Endothelial cell of umbilical vein (primary cell): ENCODE data around the gene SLC13A5. TPM values are rescaled to one million over a fixed set of nuclear protein-coding genes. Genes with fewer than 3 reads are reported as not detected.

Experiments
- BruUV-seq: library from RNA; stranded (reverse); fragments of 400-500 nt; replicated peaks from 2 replicates; lab custom pipeline; 2021; lab: Mats Ljungman, UMichigan
- CTCF ChIA-PET: fragments of 300-600, 350-600 bp; sonication (Branson Sonifier 250); formaldehyde crosslinking; loops from one replicate; lab custom pipeline; 2021; ENCODE audit warnings: antibody characterized with exemption, inconsistent platforms; lab: Charles Lee
- POLR2A ChIA-PET: fragments of 300-600, 350-600 bp; sonication (Branson Sonifier 250); formaldehyde crosslinking; loops from one replicate; lab custom pipeline; 2021; ENCODE audit warnings: antibody characterized with exemption, inconsistent platforms; lab: Charles Lee
- DNase-seq: peaks from one replicate; pipeline ENCODE4 v3.0.0-alpha.2; 2011; ENCODE audit warnings: low read depth, low spot score
- FAIRE-seq: peaks from 2 replicates; lab custom pipeline; 2011; peaks lifted over from hg19 to GRCh38; lab: Jason Lieb, UNC
- H2AFZ ChIP-seq: 2 replicates; pipeline ENCODE4 v1.6.0; 2012; ENCODE audit warnings: low read depth, low read length, control low read depth, inconsistent platforms
- H3K27ac ChIP-seq: 2 replicates; pipeline ENCODE4 v1.5.1; 2011; ENCODE audit warnings: low read depth, mild to moderate bottlenecking, control low read depth, low read length, moderate library complexity; ENCODE audit not compliant: insufficient read depth
- H3K27me3 ChIP-seq, 2 experiments: 2 replicates each; pipeline versions ENCODE4 v1.6.0 to v1.6.1; 2011; ENCODE audit warnings: low read length in 2 of 2, mixed read lengths in 1 of 2; ENCODE audit not compliant: control insufficient read depth in 2 of 2, insufficient read depth in 2 of 2
- H3K36me3 ChIP-seq, 2 experiments: 2 replicates in 1 of 2; 3 replicates in 1 of 2; pipeline ENCODE4 v1.5.1; 2011; ENCODE audit warnings: low read length in 2 of 2, mild to moderate bottlenecking in 1 of 2, moderate library complexity in 1 of 2; ENCODE audit not compliant: control insufficient read depth in 2 of 2, insufficient read depth in 2 of 2; ENCODE audit errors: extremely low read depth in 1 of 2
- H3K4me1 ChIP-seq: 3 replicates; pipeline ENCODE4 v1.5.1; 2011; ENCODE audit warnings: mild to moderate bottlenecking, low read length; ENCODE audit not compliant: control insufficient read depth, insufficient read depth; ENCODE audit errors: extremely low read depth
- H3K4me2 ChIP-seq: 2 replicates; pipeline ENCODE4 v1.6.1; 2011; ENCODE audit warnings: low read length, control low read depth, mixed read lengths; ENCODE audit not compliant: insufficient read depth
- H3K4me3 ChIP-seq, 3 experiments: fragments of 200-600 bp in 1 of 3; sonication (generic), shearing (Covaris generic) in 1 of 3; replicated peaks in 1 of 3; 2 replicates each; pipeline ENCODE4 v1.5.1; 2011 to 2016; ENCODE audit warnings: control low read depth in 3 of 3, low read length in 3 of 3, mild to moderate bottlenecking in 2 of 3, inconsistent platforms in 1 of 3, low read depth in 1 of 3, moderate library complexity in 1 of 3; ENCODE audit not compliant: insufficient read depth in 1 of 3
- H3K79me2 ChIP-seq: 2 replicates; pipeline ENCODE4 v1.6.0; 2012; ENCODE audit warnings: low read length, inconsistent platforms; ENCODE audit not compliant: control insufficient read depth, insufficient read depth
- H3K9ac ChIP-seq: replicated peaks from 2 replicates; pipeline ENCODE3; 2011; ENCODE audit warnings: low read length, control low read depth; ENCODE audit not compliant: insufficient read depth; ENCODE audit errors: extremely low read depth
- H3K9me1 ChIP-seq: replicated peaks from 3 replicates; pipeline ENCODE4 v1.6.0; 2011; ENCODE audit warnings: mild to moderate bottlenecking, low read length; ENCODE audit not compliant: control insufficient read depth, insufficient read depth; ENCODE audit errors: extremely low read depth
- H3K9me3 ChIP-seq: replicated peaks from 2 replicates; pipeline ENCODE4 v1.5.1; 2012; ENCODE audit warnings: low read length, inconsistent platforms; ENCODE audit not compliant: control insufficient read depth, insufficient read depth
- H4K20me1 ChIP-seq: replicated peaks from 2 replicates; pipeline ENCODE3; 2011; ENCODE audit warnings: mild to moderate bottlenecking, low read length; ENCODE audit not compliant: control insufficient read depth, insufficient read depth; ENCODE audit errors: extremely low read depth
- EZH2 ChIP-seq: IDR thresholded peaks from 2 replicates; pipeline ENCODE4 v1.6.1; 2012; ENCODE audit warnings: borderline replicate concordance, low read depth, mild to moderate bottlenecking, moderate library complexity, low read length, inconsistent platforms; ENCODE audit not compliant: severe bottlenecking
- FOS ChIP-seq: IDR thresholded peaks from 2 replicates; pipeline ENCODE4 v1.6.1; 2011; ENCODE audit warnings: mild to moderate bottlenecking, low read length, moderate library complexity, borderline replicate concordance; ENCODE audit not compliant: insufficient read depth
- GATA2 ChIP-seq: IDR thresholded peaks from 2 replicates; pipeline ENCODE4 v1.7.0; 2011; ENCODE audit warnings: low read depth, mild to moderate bottlenecking, moderate library complexity, mixed read lengths, low read length; ENCODE audit not compliant: insufficient read length, insufficient read depth
- JUN ChIP-seq: IDR thresholded peaks from 2 replicates; pipeline ENCODE4 v1.6.1; 2011; ENCODE audit warnings: borderline replicate concordance, low read depth; ENCODE audit not compliant: insufficient read length, insufficient read depth
- MYC ChIP-seq: IDR thresholded peaks from one replicate; pipeline ENCODE4 v1.6.1; 2011; ENCODE audit warnings: mild to moderate bottlenecking, low read depth, low read length
- POLR2A ChIP-seq: IDR thresholded peaks from 2 replicates; pipeline ENCODE4 v1.6.1; 2012; ENCODE audit warnings: low read depth, mild to moderate bottlenecking, control low read depth, low read length
- POLR2AphosphoS5 ChIP-seq: IDR thresholded peaks from 2 replicates; pipeline ENCODE4 v1.6.1; 2012; ENCODE audit warnings: low read depth, mild to moderate bottlenecking, control low read depth, low read length, moderate library complexity; ENCODE audit not compliant: insufficient read depth
- dilution Hi-C: fragments of 300-500 bp; cut with MboI; formaldehyde crosslinking; loops from one replicate; pipeline ENCODE4 v1.15.0; 2019; ENCODE audit warnings: low sequenced_read_pairs; ENCODE audit not compliant: extremely low pct_ligation_motif_present
- intact Hi-C: fragments of 100-400 bp; cut with micrococcal nuclease; formaldehyde crosslinking; loops from one replicate; pipeline ENCODE4 v1.10.0; 2022
- polyA plus RNA-seq, 4 experiments: library from polyadenylated mRNA; depleted of rRNA in 3 of 4; stranded (reverse) in 3 of 4; unstranded in 1 of 4; fragments of >200 nt; gene quantifications; 2 replicates each; pipeline versions ENCODE4 v1.2.1 to v1.2.3, GENCODE V29; 2011 to 2012; ENCODE audit warnings: missing spikeins in 1 of 4
- total RNA-seq: library from RNA; stranded (reverse); gene quantifications from 2 replicates; pipeline ENCODE4 v1.2.3, GENCODE V29; 2021
- TF ChIP-seq, protein P1 (sequence below): IDR thresholded peaks from 2 replicates; pipeline ENCODE4 v1.6.1; 2011; ENCODE audit not compliant: insufficient read depth, insufficient read length
- TF ChIP-seq, protein P2 (sequence below), 2 donors: IDR thresholded peaks; 1 replicate in 1 of 2; 2 replicates in 1 of 2; pipeline ENCODE4 v1.5.1; 2011; ENCODE audit warnings: low read length in 2 of 2, mild to moderate bottlenecking in 2 of 2, moderate library complexity in 2 of 2, control low read depth in 1 of 2, inconsistent platforms in 1 of 2, low read depth in 1 of 2; ENCODE audit not compliant: insufficient read depth in 1 of 2; ENCODE audit errors: extremely low read depth in 1 of 2

Gene SLC13A5
- total and polyA plus RNA-seq, 2 donors (not counting 3 experiments of a cell fraction or from before 2014, with no cell fraction given) = 0.03 TPM; not detected in 1

- POLR2A ChIA-PET = no interaction called here
Observed at GRCh38 chr17:6695565-6695964, 17.6 kb downstream of the SLC13A5 start.

More at GRCh38 chr17:6695565-6695964, 17.6 kb downstream of the SLC13A5 start:
- no peaks in the 10 kb centered on the region for H3K4me1 ChIP-seq
- no TSS peak for BruUV-seq
- FAIRE-seq = no peak
- no peak overlapping the region for H3K4me3 ChIP-seq
- no peaks in the 10 kb centered on the region for H4K20me1 ChIP-seq
- intact Hi-C loops = no loop called here
- H2AFZ ChIP-seq = no peak overlapping the region
- H3K4me2 ChIP-seq = no peak overlapping the region
- peaks cover 0 to 6% of the 10 kb centered on the region in 2 experiments for H3K27me3 ChIP-seq
- no peak for DNase-seq
- TF ChIP-seq MYC (no peak), POLR2AphosphoS5 (no peak), JUN (no peak), GATA2 (no peak), POLR2A (no peak), EZH2 (no peak), FOS (no peak)
- TF ChIP-seq, protein P1, sequence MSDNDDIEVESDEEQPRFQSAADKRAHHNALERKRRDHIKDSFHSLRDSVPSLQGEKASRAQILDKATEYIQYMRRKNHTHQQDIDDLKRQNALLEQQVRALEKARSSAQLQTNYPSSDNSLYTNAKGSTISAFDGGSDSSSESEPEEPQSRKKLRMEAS = no peak
- TF ChIP-seq, protein P2, sequence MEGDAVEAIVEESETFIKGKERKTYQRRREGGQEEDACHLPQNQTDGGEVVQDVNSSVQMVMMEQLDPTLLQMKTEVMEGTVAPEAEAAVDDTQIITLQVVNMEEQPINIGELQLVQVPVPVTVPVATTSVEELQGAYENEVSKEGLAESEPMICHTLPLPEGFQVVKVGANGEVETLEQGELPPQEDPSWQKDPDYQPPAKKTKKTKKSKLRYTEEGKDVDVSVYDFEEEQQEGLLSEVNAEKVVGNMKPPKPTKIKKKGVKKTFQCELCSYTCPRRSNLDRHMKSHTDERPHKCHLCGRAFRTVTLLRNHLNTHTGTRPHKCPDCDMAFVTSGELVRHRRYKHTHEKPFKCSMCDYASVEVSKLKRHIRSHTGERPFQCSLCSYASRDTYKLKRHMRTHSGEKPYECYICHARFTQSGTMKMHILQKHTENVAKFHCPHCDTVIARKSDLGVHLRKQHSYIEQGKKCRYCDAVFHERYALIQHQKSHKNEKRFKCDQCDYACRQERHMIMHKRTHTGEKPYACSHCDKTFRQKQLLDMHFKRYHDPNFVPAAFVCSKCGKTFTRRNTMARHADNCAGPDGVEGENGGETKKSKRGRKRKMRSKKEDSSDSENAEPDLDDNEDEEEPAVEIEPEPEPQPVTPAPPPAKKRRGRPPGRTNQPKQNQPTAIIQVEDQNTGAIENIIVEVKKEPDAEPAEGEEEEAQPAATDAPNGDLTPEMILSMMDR (IDR thresholded peaks at IDR 0.05; ENCODE audit: extremely low read depth in 1 of 2, insufficient read depth in 1 of 2, low read depth in 1 of 2, low read length in 2 of 2) = no peak
- H3K9me1 ChIP-seq = no peaks in the 10 kb centered on the region
- no peaks in the 10 kb centered on the region for H3K36me3 ChIP-seq
- CTCF ChIA-PET = interaction anchor here (1.0 kb wide), 1 partner anchor 29 kb away, joined by 3 read pairs; no protein-coding TSS in a partner anchor
- H3K9me3 ChIP-seq = no peaks in the 10 kb centered on the region
- dilution Hi-C loops = no loop called here
- H3K9ac ChIP-seq = no peak overlapping the region
- H3K79me2 ChIP-seq = no peaks in the 10 kb centered on the region
- no peak overlapping the region for H3K27ac ChIP-seq
